A673 (cell line): ENCODE measurements around the gene LRRC55.

Experiments
- EZH2 ChIP-seq: fragments of 200-600 bp; sonication (generic); IDR thresholded peaks from 2 replicates; pipeline ENCODE4 v1.6.1; 2017; ENCODE audit warnings: borderline replicate concordance, low read depth, mild to moderate bottlenecking, mixed read lengths, antibody characterized with exemption, low read length; ENCODE audit not compliant: poor library complexity, severe bottlenecking
- TF ChIP-seq, protein P1 (sequence below): fragments of 300-800, 200-600 bp; sonication (generic); conservative IDR thresholded peaks from 2 replicates; pipeline ENCODE4 v1.5.1; 2017; ENCODE audit warnings: low read depth, mild to moderate bottlenecking, antibody characterized with exemption, low read length, moderate library complexity, mixed read lengths

DNA sequence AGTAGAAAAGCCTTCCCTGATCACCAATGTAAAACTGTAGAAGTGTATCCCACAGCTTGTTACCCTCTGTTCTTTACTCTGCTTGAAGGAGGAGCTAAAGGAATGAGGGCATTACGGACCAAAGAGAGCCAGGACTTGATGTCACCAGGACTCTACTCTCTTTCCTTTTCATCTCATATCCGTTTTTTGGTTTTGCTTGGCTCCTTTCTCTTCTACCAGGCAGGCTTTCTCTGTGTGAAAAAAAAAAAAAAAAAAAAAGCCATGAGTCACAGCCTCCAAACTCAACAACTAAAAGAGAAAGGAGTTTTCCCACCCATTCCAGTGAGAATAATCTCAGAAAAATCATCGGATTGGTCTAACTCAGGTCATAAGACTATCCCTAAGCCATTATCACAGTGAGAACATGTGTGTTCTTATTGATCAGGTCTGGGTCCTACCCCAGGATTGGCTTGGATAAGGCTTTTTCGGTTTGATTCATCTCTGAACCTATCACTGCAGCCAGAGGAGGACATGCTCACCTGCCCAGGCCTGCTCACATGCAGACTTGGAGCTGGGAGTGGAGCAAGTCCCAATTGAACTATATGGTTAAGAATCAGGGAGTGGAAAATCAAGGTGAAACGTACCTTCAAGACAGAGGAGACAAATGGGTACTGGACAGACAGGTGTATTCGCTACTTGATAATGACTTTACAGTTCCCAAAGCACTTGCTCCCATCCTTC lies 19.4 kb upstream of the LRRC55 start:
- TF ChIP-seq, protein P1, sequence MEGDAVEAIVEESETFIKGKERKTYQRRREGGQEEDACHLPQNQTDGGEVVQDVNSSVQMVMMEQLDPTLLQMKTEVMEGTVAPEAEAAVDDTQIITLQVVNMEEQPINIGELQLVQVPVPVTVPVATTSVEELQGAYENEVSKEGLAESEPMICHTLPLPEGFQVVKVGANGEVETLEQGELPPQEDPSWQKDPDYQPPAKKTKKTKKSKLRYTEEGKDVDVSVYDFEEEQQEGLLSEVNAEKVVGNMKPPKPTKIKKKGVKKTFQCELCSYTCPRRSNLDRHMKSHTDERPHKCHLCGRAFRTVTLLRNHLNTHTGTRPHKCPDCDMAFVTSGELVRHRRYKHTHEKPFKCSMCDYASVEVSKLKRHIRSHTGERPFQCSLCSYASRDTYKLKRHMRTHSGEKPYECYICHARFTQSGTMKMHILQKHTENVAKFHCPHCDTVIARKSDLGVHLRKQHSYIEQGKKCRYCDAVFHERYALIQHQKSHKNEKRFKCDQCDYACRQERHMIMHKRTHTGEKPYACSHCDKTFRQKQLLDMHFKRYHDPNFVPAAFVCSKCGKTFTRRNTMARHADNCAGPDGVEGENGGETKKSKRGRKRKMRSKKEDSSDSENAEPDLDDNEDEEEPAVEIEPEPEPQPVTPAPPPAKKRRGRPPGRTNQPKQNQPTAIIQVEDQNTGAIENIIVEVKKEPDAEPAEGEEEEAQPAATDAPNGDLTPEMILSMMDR, result no peak
- TF ChIP-seq EZH2, result no peak
